AG09309 (cell line): ENCODE measurements around the gene ATP9A.

Source experiments
- DNase-seq: peaks from one replicate; pipeline ENCODE4 v3.0.0-alpha.2; 2010; ENCODE audit warnings: low read depth
- H3K4me3 ChIP-seq: 2 replicates; pipeline ENCODE4 v1.5.1; 2011; ENCODE audit warnings: mild to moderate bottlenecking, low read depth, low read length, moderate library complexity; ENCODE audit not compliant: control insufficient read depth
- TF ChIP-seq, protein P1 (sequence below): IDR thresholded peaks from 2 replicates; pipeline ENCODE4 v1.5.1; 2011; ENCODE audit warnings: mild to moderate bottlenecking, low read depth, low read length, inconsistent platforms; ENCODE audit not compliant: insufficient read depth, control insufficient read depth; ENCODE audit errors: missing control alignments

Gene ATP9A

DNA sequence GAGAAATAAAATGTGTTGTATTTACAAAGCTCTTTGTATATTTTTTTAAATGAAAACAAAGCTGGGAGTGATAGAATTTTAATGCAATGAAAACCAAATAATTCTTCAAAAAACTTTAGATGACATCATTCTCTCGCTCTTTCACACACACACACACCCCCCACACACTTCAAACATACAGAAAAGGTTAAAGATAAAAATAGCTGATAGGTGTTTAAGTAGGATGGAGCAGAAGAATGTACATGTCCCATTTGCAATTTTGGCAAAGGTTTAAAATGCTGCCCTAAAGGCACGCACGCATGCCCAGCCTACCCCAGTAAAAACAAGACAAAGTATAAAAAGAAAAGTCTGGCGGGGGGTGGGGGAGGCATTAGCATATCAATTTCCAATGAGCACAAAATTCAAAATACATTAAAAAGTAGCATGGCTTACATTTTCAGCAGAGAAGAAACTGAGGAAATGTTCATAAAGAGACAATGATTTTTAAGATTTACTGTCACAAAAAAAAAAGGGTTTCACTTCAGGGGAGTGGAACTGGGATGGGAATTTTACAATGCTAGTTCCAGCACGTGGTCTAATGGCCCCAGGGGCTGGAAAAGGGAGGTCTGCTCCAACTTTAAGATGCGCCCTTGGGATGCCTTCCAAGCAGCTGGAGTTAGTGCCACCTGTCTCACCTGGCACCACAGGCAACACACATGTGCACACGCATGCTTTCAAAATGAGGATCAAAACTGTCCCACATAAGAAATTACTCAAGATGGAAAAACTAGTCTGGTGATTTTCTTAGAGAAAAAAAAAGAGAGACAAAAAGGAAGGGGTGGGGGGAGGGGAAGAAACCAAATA, 170.6 kb downstream of the ATP9A start:
- TF ChIP-seq, protein P1, sequence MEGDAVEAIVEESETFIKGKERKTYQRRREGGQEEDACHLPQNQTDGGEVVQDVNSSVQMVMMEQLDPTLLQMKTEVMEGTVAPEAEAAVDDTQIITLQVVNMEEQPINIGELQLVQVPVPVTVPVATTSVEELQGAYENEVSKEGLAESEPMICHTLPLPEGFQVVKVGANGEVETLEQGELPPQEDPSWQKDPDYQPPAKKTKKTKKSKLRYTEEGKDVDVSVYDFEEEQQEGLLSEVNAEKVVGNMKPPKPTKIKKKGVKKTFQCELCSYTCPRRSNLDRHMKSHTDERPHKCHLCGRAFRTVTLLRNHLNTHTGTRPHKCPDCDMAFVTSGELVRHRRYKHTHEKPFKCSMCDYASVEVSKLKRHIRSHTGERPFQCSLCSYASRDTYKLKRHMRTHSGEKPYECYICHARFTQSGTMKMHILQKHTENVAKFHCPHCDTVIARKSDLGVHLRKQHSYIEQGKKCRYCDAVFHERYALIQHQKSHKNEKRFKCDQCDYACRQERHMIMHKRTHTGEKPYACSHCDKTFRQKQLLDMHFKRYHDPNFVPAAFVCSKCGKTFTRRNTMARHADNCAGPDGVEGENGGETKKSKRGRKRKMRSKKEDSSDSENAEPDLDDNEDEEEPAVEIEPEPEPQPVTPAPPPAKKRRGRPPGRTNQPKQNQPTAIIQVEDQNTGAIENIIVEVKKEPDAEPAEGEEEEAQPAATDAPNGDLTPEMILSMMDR: no peak
- DNase-seq: no peak
- no peak overlapping the region for H3K4me3 ChIP-seq

DNA sequence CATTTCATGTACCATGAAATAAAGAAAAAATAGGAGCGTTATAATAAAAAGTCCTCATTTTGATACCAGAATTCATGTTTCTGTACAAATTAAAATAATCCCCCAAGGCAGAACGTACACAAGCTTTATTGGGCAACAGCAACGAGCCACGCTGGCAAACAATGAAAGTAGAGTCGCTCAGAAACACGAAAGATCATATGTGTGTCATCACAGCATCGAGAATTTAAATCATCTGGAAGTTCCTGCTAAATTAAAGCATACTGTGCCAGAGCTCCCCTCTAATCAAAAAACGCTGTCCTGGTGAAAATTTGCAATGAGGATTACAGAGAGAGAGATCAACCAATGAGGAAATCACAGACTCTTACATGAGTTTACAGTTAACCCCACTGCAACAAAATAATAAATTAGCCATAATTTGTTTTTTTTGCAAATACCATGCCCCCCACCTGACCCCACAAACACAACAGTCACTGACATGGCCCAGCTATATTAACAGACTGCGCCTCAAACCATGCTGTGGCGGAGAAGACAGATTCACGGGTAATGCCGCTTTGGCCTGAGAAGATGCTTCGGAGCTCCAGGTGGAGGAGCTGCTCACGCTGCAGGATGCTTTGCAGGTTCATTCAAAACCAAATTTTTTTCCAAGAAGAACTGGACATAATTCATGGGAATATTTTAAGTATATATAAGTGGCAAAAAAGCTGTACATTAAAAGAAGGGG, 171.4 kb downstream of the ATP9A start:
- TF ChIP-seq, protein P1: no peak
- H3K4me3 ChIP-seq: no peak overlapping the region
- DNase-seq: peak; percentile 25

DNA sequence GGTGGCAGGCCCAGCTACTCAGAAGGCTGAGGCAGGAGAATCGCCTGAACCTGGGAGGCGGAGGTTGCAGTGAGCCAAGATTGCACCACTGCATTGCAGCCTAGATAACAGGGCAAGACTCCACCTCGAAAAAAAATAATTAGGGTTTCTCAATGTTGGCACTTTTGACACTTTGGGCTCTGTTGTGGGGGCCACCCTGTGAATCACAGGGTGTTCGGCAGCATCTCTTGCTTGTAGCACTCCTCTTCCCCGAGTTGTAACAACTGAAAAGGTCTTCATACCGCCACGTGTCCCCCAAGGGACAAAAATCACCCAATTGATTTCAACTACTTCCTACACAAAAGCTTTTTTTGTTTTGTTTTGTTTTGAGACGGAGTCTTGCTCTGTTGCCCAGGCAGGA, 172.4 kb downstream of the ATP9A start:
- no peak for DNase-seq
- H3K4me3 ChIP-seq: no peak overlapping the region
- TF ChIP-seq, protein P1: no peak

DNA sequence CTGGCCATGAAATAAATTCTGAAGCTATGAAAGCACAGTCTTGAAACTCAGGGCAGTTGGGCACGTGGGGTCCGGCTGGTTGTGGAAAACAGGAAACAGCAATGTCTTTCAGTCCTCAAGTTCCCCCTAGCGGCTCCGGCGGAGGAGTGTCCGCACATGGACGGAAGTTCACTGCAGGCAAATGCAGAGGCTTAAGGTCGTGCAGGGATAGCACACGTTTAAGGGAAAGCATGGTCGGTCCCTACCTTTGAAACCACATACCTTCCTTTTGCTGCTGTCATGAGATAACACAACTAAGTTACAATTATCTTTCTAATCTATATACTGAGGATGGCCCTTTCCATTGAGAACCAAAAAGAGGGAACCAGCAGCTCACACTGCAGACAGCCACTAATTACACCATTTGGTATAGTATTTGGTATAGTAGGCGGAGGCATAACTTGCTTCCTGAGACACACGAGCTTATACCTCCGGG, 173.1 kb downstream of the ATP9A start:
- DNase-seq: peak; percentile 71
- H3K4me3 ChIP-seq: no peak overlapping the region
- TF ChIP-seq, protein P1: peak; percentile 95

DNA sequence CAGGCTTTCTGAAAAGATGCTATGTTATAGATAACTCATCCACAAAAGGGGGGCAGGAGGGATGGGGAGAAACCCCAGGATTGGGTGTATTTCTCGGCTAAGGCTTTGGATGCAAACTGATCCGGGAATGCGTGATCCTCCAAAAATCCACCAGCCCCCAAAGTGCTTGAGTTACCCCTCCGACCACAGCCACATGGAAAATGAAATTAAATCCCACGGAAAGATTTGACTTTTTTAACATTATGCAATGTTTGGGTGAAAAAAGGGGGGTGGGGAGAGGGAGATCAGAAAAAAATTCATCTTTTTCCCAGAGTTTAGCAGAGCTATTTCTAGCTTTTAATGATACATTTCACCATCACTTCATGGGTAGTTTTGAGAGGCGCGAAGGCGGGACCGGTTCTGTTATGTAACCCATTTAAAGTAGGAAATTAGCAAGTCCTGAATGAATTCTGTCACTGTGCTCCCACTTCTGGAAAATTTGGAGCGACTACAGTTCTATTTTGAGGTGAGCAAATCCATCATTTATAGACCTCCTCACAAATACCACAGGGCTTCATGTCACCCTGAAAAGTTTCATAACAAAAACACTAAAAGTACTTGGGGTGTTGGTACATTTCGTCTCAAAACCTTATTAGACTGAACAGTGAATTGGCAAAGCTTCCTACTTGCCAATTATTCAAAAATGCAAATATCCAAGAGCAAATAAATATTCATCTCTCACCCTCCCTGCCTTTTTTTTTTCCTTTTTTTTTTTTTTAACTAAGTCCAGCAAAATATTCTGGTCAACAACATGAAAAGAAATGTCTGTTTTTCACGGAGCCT, 173.7 kb downstream of the ATP9A start:
- TF ChIP-seq, protein P1: no peak
- no peak for DNase-seq
- no peak overlapping the region for H3K4me3 ChIP-seq

DNA sequence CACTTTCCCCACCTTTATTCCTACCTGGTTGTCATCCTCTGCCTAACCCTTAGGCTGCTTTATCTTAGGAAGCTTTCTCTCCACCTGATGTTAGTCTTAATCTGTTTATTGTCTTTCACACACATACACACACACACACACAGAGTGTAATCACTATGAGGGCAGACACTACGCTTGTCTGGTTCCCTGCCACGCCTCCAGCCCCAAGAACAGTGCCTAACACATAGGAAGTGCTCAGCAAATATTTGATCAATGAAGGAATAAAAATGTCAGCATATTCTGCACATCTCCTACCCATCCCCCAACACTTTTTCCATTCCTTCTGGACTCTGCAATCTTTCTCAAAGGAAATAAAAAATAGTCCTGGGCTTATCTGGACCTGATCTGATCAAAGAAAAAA, 174.6 kb downstream of the ATP9A start:
- H3K4me3 ChIP-seq: no peak overlapping the region
- TF ChIP-seq, protein P1: no peak
- no peak for DNase-seq
